ENCODE results near the gene CPVL. TPM values are rescaled to one million over a fixed set of nuclear protein-coding genes. Genes with fewer than 3 reads are reported as not detected.

CPVL gene
- total and polyA plus RNA-seq, 2 of the 4 experiments (the other 2 are of a cell fraction), result not detected

DNA sequence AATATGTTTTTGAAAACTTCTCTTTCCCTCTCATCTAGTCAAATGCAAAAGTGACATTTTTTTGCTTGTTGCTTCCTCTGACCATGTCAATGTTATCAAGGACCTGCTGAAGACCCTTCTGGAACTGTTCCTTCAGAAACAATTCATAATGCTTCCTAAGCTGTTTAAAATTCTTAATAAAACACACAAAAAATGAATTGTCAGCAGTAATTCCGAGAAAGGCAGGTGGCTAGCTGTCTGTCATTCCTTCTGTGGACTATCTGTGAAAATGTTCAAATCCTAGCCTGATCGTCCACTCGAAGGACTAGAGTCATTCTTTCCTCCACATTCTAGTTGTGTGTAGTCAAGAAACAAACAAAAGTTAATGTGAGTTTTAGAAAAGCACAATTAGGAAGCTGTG is 131.6 kb downstream of the CPVL start:
- no peaks in the 10 kb centered on the region for H3K9me3 ChIP-seq (ENCODE audit: control insufficient read depth, insufficient read depth, low read length)
- no peak for DNase-seq
- BruUV-seq (replicated peaks), result no TSS peak
- no peak overlapping the region for H3K56ac ChIP-seq (ENCODE audit: extremely low read depth, insufficient read depth, low read length)
- intact Hi-C loops (cut with micrococcal nuclease) (no loop called here), dilution Hi-C loops (cut with HindIII; ENCODE audit: low sequenced_read_pairs, unreplicated experiment) (no loop called here), in situ Hi-C loops (cut with MboI; ENCODE audit: low sequenced_read_pairs) (no loop called here)
- no peak overlapping the region for H2AK9ac ChIP-seq (replicated peaks; ENCODE audit: low read depth, low read length, poor library complexity)
- H2BK120ac ChIP-seq (ENCODE audit: low read depth, low read length), result no peak overlapping the region
- H4K91ac ChIP-seq (ENCODE audit: insufficient read depth, low read depth, low read length), result no peak overlapping the region
- ChIA-PET CTCF (no interaction called here), POLR2A (ENCODE audit: unreplicated experiment) (no interaction called here)
- no peaks in the 10 kb centered on the region for H3K79me1 ChIP-seq (ENCODE audit: low read depth in 1 of 2, low read length in 2 of 2)
- H2BK15ac ChIP-seq (ENCODE audit: low read depth, low read length), result no peak overlapping the region
- H3K4me2 ChIP-seq (ENCODE audit: low read depth, low read length), result no peak overlapping the region
- H3K9ac ChIP-seq (ENCODE audit: low read depth, low read length), result no peak overlapping the region
- no peak overlapping the region for H3K18ac ChIP-seq (ENCODE audit: low read depth, low read length)
- H3K27ac ChIP-seq (ENCODE audit: insufficient read depth, low read length), result no peak overlapping the region
- H2BK5ac ChIP-seq (ENCODE audit: low read depth, low read length, poor library complexity, severe bottlenecking), result no peak overlapping the region
- H3K14ac ChIP-seq (replicated peaks; ENCODE audit: low read depth, low read length), result no peak overlapping the region
- no peak overlapping the region for H3K4me3 ChIP-seq (ENCODE audit: insufficient read depth, low read depth, low read length)
- H4K20me1 ChIP-seq (ENCODE audit: insufficient read depth, low read length), result no peaks in the 10 kb centered on the region
- WGBS, 2 experiments (ENCODE audit: extremely low coverage in 2 of 2, insufficient read length in 1 of 2), result no CpG with 5 or more reads among the region's 3 CpGs
- H4K5ac ChIP-seq (ENCODE audit: low read depth, low read length), result no peak overlapping the region
- H3K9me1 ChIP-seq (ENCODE audit: insufficient read depth, low read length), result no peaks in the 10 kb centered on the region
- H3K4ac ChIP-seq (ENCODE audit: low read depth, low read length), result no peak overlapping the region
- H3K23ac ChIP-seq (ENCODE audit: low read depth, low read length), result no peak overlapping the region
- no peak overlapping the region for H4K8ac ChIP-seq (ENCODE audit: low read depth in 2 of 2, low read length in 2 of 2)
- no peaks in the 10 kb centered on the region for H3K36me3 ChIP-seq (ENCODE audit: control insufficient read depth, insufficient read depth, low read length)
- H3K4me1 ChIP-seq (ENCODE audit: control insufficient read depth, insufficient read depth, low read length), result no peaks in the 10 kb centered on the region
- H2AFZ ChIP-seq (replicated peaks; ENCODE audit: low read length, poor library complexity), result no peak overlapping the region
- no peak for ATAC-seq (ENCODE audit: low read depth)
- no peak overlapping the region for H2BK20ac ChIP-seq (ENCODE audit: low read depth, low read length)
- H2AK5ac ChIP-seq (ENCODE audit: low read depth, low read length), result no peak overlapping the region
- TF ChIP-seq MAFK (IDR thresholded peaks at IDR 0.05; ENCODE audit: low read depth, low read length), result peak; percentile 60
- TF ChIP-seq, protein P1, sequence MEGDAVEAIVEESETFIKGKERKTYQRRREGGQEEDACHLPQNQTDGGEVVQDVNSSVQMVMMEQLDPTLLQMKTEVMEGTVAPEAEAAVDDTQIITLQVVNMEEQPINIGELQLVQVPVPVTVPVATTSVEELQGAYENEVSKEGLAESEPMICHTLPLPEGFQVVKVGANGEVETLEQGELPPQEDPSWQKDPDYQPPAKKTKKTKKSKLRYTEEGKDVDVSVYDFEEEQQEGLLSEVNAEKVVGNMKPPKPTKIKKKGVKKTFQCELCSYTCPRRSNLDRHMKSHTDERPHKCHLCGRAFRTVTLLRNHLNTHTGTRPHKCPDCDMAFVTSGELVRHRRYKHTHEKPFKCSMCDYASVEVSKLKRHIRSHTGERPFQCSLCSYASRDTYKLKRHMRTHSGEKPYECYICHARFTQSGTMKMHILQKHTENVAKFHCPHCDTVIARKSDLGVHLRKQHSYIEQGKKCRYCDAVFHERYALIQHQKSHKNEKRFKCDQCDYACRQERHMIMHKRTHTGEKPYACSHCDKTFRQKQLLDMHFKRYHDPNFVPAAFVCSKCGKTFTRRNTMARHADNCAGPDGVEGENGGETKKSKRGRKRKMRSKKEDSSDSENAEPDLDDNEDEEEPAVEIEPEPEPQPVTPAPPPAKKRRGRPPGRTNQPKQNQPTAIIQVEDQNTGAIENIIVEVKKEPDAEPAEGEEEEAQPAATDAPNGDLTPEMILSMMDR (conservative IDR thresholded peaks at IDR 0.05; ENCODE audit: low read depth, low read length), result no peak
- TF ChIP-seq SMC3 (IDR thresholded peaks at IDR 0.05; ENCODE audit: low read depth, low read length), result no peak
- no peak for TF ChIP-seq FOS (IDR thresholded peaks at IDR 0.05; ENCODE audit: low read depth, low read length)
- TF ChIP-seq MXI1 (IDR thresholded peaks at IDR 0.05; ENCODE audit: borderline replicate concordance, low read depth, low read length), result no peak
- no peaks in the 10 kb centered on the region; the same call in 1 of the 2 replicates for H3K27me3 ChIP-seq (ENCODE audit: control insufficient read depth, insufficient read depth, low read length)

Measured in IMR-90 (cell line).